GM19468 (cell line): ENCODE data around the gene SH3BP5L.
"Not testable (repeated sequence)": the region's sequence is repeated elsewhere in the genome, so short reads cannot be mapped to it uniquely, and the experiment has no call there.

Source experiments
- ATAC-seq: cut with Tn5 transposase; IDR thresholded peaks from one replicate; pipeline ENCODE4 v1.9.1; 2021; ENCODE audit warnings: mild to moderate bottlenecking, moderate library complexity, moderate number of reproducible peaks; ENCODE audit not compliant: unreplicated experiment; ENCODE audit errors: extremely low read depth

Gene SH3BP5L

DNA sequence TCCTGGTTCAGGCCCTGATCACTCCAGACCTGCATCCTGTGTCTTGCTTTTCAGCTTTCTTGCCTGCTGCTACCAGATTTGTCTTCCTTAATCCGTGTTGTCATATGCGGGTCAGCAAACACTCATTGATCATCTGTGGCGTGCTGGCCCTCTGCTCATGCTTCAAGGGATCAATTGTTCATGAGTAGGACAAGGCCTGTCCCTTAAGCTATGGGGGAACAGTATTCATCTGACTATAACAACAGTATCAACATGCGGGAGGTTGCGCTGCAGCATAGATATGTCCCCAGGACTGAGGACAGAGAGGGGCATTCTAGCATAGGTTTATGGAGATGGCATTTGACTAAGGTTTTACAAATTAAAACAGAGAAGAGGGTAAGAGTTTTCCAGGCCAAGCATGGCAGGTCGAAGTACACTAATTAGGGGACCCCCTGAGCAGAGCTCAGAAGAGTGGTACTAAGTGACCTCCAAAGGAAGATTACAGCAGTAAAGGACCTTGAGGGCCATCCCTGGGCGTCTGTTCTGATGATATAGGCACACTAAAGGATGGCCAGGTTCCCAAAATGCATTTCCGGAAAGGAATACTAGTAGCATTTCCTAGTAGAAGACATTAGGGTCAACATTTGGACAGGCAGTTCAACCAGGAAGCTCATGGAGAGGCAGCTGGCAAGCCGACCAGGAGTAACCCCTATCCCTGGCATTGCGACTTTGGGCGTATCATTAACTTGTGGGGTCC is 11.5 kb upstream of the SH3BP5L start:
- ATAC-seq, result no peak

DNA sequence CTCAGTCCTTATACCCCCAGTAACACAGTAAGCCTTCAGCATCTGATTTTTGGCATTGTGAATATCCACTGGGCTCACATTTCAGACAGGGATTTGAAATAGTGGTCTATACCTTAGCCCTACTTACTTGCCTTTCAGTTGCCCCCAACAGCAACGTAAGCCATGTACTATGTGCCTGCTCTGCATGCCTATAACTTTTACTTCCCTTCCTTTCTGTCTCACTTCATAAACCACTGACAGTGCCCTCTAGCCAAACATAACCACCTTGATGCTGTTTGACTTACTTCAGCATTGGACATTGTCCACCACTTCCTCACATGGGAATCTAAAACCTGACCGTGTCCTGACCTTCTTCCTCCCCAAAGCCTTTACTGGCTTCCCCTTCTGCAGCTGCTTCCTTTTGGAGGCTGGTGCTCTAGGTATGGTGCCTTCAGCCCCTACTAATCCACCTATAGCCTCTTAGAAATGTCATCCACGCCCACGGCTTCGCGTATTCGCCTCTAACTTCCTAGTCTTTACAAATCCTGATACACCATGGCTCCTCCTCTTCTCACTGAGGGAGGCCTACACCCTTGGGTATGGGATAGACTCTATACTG is 8.7 kb upstream of the SH3BP5L start:
- ATAC-seq, result no peak

DNA sequence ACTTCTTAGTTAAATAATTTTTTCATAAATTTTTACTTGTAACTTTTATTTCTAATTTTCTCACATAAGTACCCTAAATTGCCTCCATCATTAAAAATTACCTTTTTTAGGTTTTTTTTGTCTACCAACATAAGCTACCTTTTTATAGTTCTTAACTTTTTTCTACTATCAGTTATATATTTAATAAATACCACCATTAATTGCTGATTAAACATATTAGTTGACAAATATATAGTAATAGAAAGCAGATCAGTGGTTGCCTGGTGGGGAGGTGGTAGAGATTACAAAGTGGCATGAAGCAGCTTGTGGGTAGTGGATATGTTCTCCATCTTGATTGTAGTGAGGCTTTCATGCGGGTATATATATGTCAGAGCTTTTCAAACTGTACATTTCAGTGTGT is 6.1 kb upstream of the SH3BP5L start:
- ATAC-seq, result no peak

DNA sequence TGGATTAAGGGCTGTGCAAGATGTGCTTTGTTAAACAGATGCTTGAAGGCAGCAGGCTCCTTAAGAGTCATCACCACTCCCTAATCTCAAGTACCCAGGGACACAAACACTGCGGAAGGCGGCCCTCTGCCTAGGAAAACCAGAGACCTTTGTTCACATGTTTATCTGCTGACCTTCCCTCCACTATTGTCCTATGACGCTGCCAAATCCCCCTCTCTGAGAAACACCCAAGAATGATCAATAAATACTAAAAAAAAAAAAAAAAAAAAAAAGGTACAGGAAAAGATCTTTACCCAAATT is 5.0 kb upstream of the SH3BP5L start:
- ATAC-seq, result not testable (repeated sequence)

DNA sequence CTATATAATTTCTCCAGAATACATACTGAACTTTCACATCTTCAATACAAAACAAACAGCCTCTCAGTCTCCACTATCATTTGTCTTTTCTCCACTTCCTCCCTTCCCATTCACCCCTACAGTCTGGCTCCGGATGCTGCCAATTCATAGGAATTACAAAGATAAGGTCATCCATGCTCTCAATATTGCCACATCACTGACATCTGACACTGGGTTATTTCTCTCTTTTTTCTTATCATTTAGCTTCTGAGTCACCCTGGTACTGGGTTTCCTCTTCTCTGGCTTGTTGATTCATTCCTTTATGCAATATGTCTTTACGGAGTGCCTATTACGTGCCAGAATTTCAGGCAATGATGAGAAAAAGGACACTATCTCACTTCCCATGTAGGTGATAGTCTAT is 3.1 kb upstream of the SH3BP5L start:
- no peak for ATAC-seq

DNA sequence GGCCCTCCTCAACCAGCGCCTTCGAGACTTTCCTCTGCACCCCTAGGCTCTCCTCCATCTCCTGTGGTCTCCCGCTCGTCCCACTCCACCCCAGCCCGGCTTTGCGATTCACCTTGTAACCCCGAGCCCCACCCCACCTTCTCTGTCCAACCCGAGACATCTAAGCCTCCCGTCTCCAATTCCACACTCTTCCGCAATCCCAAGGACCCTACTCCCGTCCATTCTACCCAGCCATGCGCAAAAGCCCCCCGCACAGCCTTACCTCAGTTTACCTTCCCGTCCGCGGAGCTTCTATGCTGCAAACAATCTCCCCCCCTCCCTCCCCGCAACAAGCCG is 174 bp downstream of the SH3BP5L start:
- ATAC-seq, result no peak

DNA sequence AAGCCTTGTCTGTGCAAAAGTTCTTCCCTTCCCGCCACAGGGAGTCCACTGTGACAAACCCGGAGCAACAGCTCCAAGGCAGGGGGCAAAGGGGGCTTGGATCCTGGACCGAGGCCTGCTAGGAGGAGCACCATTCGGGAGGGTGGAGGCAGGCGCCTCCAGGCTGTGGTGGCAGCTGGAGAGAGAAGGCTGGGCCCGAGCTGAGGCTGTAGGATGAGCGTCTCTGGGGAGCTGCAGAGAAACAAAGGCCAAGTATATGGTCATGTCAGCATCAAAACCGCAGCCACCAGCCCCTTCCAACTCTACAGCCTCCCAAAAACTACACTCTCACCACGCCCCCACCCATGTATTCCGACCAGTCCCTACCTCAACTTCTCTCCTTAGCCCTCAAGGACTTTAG is 579 bp downstream of the SH3BP5L start:
- ATAC-seq, result no peak

DNA sequence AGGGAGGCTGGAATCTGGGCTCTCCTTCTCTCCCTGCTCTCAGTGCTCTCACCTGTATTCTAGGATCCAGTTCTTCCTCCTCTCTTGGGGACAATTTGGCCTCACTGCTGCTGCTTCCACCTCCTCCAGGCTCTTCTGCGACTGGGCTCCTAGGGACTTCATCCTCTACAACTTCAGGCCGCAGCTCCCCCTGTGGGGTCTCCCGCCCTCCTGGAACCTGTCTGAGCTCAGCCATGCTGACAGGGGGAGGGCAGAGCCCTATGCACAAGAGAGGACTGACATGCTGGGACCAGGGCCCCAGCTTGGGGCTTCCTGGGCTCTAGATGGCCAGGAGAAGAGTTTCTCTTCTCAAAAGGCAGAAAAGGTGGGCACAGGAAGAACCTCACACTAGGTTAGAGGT is 1.0 kb downstream of the SH3BP5L start:
- no peak for ATAC-seq

DNA sequence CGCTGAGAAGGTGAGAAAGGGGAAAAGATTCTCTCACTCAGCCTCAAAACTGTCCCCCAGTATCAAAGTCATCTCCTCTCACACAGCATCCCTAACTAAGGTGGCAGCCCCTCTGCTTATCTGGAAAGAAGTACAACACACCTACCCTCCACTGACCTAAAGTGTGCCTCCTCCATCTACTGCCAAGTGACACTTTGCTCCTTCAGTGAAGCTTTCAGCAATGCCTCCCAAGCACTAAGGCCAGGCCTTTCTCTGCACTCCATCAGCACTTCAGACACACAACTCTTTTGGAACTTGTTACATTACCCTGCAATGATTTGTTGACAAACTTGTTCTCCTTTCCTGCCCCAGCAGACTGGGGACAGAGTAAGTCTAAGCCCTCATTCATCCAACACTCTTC is 1.4 kb downstream of the SH3BP5L start:
- ATAC-seq, result no peak

DNA sequence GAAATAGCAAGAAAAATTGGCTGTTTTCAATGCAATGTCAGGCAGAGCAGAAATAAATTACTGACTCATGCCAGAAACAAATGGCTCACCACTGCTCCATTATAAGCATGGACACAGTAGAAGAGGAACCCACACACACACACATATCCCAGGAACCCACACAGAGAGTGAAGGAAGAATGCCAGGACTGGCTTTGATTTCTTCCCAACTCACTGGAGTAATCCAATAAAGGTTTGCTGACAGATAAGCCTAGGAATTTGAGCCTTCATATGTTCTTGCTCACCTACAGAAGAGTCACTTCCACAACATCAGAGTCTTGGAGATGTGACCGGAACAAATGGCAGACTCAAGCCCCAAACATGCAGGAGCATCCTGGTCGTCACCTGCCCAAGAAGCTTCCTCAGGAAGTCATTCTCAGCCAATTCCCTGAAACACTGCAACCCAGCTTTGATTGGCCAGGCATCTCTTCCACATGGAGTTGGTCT is 2.2 kb downstream of the SH3BP5L start:
- no peak for ATAC-seq

DNA sequence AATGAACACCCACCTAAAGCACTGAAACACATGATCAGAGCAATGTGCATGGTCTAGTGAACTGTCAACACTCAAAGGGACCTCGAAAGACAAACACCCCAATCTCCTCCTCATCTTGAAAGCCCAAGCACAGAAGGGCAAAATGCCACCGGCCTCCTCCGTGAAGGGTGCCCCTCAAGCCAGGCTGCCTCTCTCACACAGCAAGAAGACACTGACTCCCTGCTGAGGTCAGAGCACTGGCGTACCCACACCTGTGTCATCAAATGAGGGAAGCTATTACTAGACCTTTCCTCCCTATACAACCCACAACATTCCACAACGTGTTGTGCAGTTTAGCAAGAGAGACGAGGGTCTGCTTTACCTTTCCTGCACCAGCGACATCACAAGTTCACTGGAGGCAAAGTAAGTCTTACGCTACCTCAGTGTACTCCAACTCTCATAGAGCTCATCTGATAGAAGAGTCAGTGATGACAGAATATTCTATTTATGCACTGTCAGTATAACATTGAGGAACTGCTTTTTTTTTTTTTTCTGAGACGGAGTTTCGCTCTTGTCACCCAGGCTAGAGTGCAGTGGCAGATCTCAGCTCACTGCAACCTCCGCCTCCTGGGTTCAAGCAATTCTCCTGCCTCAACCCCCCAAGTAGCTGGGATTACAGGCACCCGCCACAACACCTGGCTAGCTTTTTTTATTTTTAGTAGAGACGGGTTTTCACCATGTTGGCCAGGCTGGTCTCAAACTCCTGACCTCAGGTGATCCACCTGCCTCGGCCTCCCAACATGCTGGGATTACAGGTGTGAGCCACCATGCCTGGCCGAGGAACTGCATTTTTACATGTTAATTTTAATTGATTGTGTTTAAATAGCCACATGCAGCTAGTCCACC is 3.3 kb downstream of the SH3BP5L start:
- ATAC-seq, result no peak

DNA sequence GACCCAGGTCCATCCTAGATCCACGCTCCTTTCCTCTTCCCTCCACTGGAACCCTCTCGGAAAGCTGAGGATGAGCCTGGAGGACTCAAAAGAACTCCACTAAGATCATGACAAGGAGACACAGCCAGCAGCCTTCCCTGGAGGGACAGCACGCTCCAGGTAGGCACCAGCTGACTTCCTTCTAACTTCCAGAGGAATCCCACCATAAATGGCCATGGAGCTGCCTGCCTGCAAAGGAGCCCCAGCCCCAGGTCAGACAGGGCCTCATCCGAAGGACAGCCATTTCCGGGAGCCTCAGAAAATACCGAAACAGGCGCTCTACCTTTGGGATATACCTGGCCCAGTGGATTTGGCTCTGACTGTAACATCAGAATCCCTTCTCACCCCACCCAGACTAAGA is 4.1 kb downstream of the SH3BP5L start:
- ATAC-seq, result no peak

DNA sequence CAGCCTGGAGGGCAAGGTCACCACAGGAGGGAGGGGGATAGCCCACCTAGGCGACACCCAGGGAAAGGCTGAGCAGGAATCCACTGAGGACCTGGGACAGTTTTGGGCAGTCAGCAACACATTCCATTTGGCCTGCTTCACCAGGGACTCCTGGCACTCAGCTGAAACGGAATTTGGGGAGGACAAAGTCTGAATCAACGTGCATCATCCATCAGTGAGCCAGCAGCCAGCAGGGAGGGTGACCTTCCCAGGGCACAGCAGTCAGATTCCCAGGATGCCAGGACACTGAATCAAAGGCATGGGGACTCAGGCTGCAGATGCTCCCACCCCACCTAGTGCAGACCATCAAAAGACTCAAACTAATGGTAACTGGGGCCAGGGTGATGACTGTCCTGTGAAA is 4.6 kb downstream of the SH3BP5L start:
- ATAC-seq, result no peak

DNA sequence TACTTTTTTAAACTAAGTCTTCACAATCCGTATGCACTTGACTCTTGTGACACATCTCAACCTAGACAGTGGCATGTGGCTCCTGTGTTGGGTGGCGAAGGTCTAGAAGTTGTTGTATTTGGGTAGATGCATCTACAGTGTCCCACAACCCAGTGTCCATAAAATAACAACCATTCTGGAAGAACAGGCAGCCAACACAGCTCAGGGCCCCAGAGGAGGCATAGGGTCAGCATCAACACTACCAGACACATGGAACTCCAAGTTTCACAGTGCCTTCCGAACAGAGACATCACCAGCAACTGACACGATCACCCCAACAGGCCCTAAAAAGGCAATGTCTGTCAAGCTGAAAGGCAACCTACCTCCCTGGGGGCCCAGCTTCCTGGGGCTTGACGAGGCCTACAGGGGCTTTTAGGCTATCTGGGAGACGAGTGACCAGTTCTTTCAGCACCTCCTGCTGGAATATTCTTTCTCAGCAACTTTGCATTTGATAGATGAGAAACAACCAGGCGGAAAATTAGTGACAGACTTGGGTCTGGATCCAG is 5.6 kb downstream of the SH3BP5L start:
- ATAC-seq, result no peak

DNA sequence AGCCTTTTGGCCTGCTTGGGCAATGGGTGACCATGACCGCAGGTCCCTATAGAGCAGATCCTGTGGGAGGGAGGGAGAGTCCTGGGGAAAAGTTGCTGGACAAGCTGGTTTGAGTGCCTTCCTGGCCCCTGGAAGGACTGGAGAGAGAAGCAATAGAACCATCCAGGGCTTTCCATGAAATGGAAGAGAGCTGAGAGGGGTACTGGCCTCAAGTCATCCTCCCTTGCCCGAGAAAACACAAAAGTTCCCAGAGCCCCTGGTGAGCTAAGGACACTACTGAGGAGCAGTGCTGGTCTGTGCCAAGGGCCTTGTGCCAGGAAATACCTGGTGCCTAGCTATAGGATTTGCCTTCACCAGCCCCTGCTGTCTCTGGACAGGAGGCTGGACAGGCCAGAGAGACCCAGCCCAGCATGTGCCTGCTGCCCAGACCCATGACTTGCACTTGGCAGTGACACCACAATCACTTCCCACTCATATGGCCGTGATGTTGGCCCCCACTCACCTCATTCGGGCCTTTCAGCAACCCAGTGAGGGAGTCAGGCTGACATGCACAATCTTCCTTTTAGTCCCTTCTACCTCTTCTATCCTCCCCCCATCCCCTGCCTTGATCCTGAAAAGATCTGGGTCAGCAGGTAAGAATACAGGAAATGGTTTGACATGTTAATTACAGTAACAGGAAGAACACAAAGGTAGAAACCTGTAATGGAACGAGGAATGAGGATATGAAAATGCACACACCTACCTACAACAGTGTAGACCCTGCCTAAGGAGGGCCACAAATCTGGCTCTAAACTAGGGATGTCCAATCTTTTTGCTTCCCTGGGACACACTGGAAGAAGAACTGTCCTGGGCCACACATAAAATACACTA is 7.0 kb downstream of the SH3BP5L start:
- ATAC-seq, result no peak

DNA sequence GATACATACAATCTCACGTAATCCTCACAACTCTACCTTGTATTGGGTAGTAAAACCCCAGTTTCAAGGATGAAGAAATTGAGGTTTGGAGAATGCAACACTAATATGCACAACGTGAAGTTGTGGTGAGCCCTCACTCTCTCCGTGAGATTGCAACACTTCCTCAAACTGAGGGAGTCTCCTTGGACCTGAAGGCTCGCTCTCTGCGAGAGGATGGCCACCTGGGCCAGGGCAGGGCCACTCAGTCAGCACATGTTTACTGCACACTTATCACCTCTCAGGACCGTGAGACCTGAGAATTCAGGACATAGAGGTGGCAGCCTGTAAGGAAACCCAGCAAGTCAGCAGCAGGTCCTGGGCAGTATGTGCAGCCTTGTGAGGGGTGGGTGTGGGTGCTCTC is 8.7 kb downstream of the SH3BP5L start:
- no peak for ATAC-seq

DNA sequence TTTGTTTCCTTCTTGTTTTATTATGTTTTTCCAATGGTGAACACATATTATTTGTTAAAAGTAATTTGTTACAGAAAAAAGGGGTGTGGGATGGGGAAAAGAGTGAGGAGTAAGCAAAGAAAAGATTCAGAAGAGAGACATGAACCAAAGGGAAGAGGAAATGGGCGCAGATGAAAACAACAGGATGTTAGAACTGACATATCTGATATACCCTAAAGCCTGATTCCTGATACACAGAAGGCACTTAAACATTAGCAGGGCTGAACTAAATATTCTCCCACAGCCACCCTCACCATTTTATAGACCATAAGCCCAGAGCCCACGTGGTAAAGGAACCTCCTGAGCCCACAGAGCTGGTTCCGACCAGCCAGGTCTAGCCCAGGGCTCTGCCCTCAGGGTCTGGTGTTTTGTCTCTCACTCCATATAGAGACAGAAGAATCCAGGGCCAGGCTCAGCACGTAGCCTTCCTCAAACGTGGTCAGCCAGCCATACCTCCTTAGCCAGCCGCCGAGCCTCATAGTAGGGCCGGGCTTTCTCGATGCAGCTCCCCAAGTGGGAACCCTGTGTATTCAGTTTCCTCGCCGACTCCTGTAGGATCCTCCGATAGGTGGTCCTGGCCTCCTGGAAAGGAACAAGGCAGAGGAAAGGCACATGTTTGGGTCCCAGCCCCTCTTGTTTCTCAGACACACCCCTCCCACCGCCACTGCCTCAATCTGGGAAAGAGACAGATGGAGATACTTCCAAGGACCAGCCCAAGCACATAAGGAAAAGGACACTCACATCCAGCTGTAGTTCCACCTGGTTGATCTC is 9.5 kb downstream of the SH3BP5L start:
- ATAC-seq, result no peak

DNA sequence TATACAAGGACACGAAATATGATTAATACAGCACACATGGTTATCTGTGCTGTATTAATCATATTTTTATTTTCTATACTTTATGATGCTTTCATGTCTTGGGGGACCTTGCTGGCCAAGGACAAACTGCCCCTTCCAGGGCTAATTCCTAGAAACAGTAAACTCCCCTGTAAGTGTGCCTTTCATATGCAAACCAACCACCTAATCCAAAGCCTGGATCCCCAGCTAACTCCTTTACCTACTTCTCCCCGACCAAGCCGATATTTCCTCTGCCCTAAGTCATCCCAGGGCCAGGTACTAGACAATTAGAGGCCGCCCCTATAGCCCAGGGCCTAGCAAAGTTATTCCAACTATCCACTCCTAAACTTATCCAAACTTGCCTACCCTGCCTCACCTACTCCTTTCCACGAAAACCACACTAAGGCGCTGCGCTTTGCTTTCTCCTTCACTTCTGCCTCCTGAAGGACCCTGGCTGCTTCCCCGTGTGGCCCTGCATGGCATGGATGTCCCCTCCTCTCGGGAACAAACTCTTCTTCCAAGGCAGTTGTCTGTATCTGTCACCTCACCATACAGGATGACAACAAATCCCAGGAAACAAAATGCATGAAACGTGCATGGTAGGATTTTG is 10.2 kb downstream of the SH3BP5L start:
- no peak for ATAC-seq

DNA sequence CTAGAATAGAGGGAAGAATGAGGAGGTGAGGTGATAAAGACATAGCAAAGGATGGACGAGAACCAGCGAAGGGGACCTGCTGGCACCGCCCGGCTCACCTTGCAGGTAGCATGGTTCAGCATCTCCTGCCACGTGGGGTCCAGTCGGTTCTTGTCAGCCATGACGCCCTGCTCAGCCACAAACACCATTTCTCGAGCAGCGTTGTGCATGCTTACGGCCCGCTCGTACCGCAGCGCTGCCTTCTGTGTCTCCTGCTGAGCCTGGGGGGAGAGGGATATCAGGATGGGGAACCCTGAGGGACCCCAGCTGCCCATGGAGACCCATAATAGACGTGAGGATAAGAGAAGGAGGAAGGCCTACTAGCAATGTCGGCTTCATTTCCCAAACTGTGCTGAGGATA is 11.4 kb downstream of the SH3BP5L start:
- ATAC-seq, result no peak
